Measurements from ENCODE around the gene MYRIP. TPM values are rescaled to one million over a fixed set of nuclear protein-coding genes. Genes with fewer than 3 reads are reported as not detected.

Gene MYRIP
- total and polyA plus RNA-seq, 2 of the 4 experiments (the other 2 are of a cell fraction), result not detected

- Histone ChIP-seq H2BK15ac (ENCODE audit: low read depth, low read length) (no peak overlapping the region), H3K4me2 (ENCODE audit: low read depth, low read length) (no peak overlapping the region), H2BK120ac (ENCODE audit: low read depth, low read length) (no peak overlapping the region), H2AK5ac (ENCODE audit: low read depth, low read length) (no peak overlapping the region), H4K20me1 (ENCODE audit: insufficient read depth, low read length) (no peaks in the 10 kb centered on the region), H3K9ac (ENCODE audit: low read depth, low read length) (no peak overlapping the region), H3K23ac (ENCODE audit: low read depth, low read length) (no peak overlapping the region), H3K27ac (ENCODE audit: insufficient read depth, low read length) (no peak overlapping the region), H4K5ac (ENCODE audit: low read depth, low read length) (no peak overlapping the region), H3K4ac (ENCODE audit: low read depth, low read length) (no peak overlapping the region), H3K27me3 (ENCODE audit: control insufficient read depth, insufficient read depth, low read length) (peaks cover 12% of the 10 kb centered on the region; the same call in 1 of the 2 replicates), H3K9me1 (ENCODE audit: insufficient read depth, low read length) (no peaks in the 10 kb centered on the region), H3K36me3 (ENCODE audit: control insufficient read depth, insufficient read depth, low read length) (no peaks in the 10 kb centered on the region), H3K14ac (replicated peaks; ENCODE audit: low read depth, low read length) (no peak overlapping the region), H2BK5ac (ENCODE audit: low read depth, low read length, poor library complexity, severe bottlenecking) (no peak overlapping the region), H3K4me1 (ENCODE audit: control insufficient read depth, insufficient read depth, low read length) (no peaks in the 10 kb centered on the region), H3K4me3 (ENCODE audit: insufficient read depth, low read depth, low read length) (no peak overlapping the region), H2AK9ac (replicated peaks; ENCODE audit: low read depth, low read length, poor library complexity) (no peak overlapping the region), H4K91ac (ENCODE audit: insufficient read depth, low read depth, low read length) (no peak overlapping the region), H3K79me1 (ENCODE audit: low read depth in 1 of 2, low read length in 2 of 2) (no peaks in the 10 kb centered on the region), H3K56ac (ENCODE audit: extremely low read depth, insufficient read depth, low read length) (no peak overlapping the region), H3K9me3 (ENCODE audit: control insufficient read depth, insufficient read depth, low read length) (peaks cover 4% of the 10 kb centered on the region), H4K8ac (ENCODE audit: low read depth in 2 of 2, low read length in 2 of 2) (no peak overlapping the region), H3K18ac (ENCODE audit: low read depth, low read length) (no peak overlapping the region), H2AFZ (replicated peaks; ENCODE audit: low read length, poor library complexity) (no peak overlapping the region), H2BK20ac (ENCODE audit: low read depth, low read length) (no peak overlapping the region)
- DNase-seq (no peak), ATAC-seq (ENCODE audit: low read depth) (no peak)
- ChIA-PET CTCF (no interaction called here), POLR2A (ENCODE audit: unreplicated experiment) (no interaction called here)
- intact Hi-C loops (cut with micrococcal nuclease), result no loop called here
- in situ Hi-C loops (cut with MboI; ENCODE audit: low sequenced_read_pairs), result no loop called here
- 100% methylated on average over 2 of the region's 9 CpGs; no CpG with 5 or more reads in 1 of the 2 experiments for WGBS, 2 experiments (ENCODE audit: extremely low coverage in 2 of 2, insufficient read length in 1 of 2)
- dilution Hi-C loops (cut with HindIII; ENCODE audit: low sequenced_read_pairs, unreplicated experiment), result no loop called here
- TF ChIP-seq RCOR1 (IDR thresholded peaks at IDR 0.05; ENCODE audit: insufficient replicate concordance, low read length), result no peak
- TF ChIP-seq USF2 (IDR thresholded peaks at IDR 0.05; ENCODE audit: low read depth, low read length), result no peak
- TF ChIP-seq CHD1 (IDR thresholded peaks at IDR 0.05; ENCODE audit: low read depth, low read length), result no peak
- TF ChIP-seq NFE2L2 (IDR thresholded peaks at IDR 0.05; ENCODE audit: low read depth, low read length), result no peak
- no peak for TF ChIP-seq POLR2A (IDR thresholded peaks at IDR 0.05; ENCODE audit: low read depth, low read length)
- TF ChIP-seq RAD21 (IDR thresholded peaks at IDR 0.05; ENCODE audit: low read length), result no peak
- TF ChIP-seq SMC3 (IDR thresholded peaks at IDR 0.05; ENCODE audit: low read depth, low read length), result no peak
- no peak for TF ChIP-seq ELK1 (IDR thresholded peaks at IDR 0.05; ENCODE audit: borderline replicate concordance, low read depth, low read length)
- TF ChIP-seq MAFK (IDR thresholded peaks at IDR 0.05; ENCODE audit: low read depth, low read length), result no peak
- no peak for TF ChIP-seq FOS (IDR thresholded peaks at IDR 0.05; ENCODE audit: low read depth, low read length)
- no peak for TF ChIP-seq RFX5 (IDR thresholded peaks at IDR 0.05; ENCODE audit: low read depth, low read length)
- TF ChIP-seq MXI1 (IDR thresholded peaks at IDR 0.05; ENCODE audit: borderline replicate concordance, low read depth, low read length), result no peak
- TF ChIP-seq CEBPB (IDR thresholded peaks at IDR 0.05; ENCODE audit: low read depth, low read length), result no peak
- TF ChIP-seq MAZ (IDR thresholded peaks at IDR 0.05; ENCODE audit: borderline replicate concordance, low read depth, low read length), result no peak
- no peak for TF ChIP-seq CTCF (conservative IDR thresholded peaks at IDR 0.05; ENCODE audit: low read depth, low read length)
- no peak for TF ChIP-seq BHLHE40 (IDR thresholded peaks at IDR 0.05; ENCODE audit: low read depth, low read length)
- no TSS peak for BruUV-seq (replicated peaks)
Observed at GRCh38 chr3:39811561-39811960, 2.2 kb downstream of the MYRIP start.
